HG02759 (cell line): Measurements from ENCODE around the gene KCNE2.
"Not testable (repeated sequence)": the region's sequence is repeated elsewhere in the genome, so short reads cannot be mapped to it uniquely, and the experiment has no call there.

Experiments
- ATAC-seq: cut with Tn5 transposase; IDR thresholded peaks from one replicate; pipeline ENCODE4 v1.9.1; 2021; ENCODE audit warnings: mild to moderate bottlenecking, moderate library complexity; ENCODE audit not compliant: unreplicated experiment

Gene KCNE2

DNA sequence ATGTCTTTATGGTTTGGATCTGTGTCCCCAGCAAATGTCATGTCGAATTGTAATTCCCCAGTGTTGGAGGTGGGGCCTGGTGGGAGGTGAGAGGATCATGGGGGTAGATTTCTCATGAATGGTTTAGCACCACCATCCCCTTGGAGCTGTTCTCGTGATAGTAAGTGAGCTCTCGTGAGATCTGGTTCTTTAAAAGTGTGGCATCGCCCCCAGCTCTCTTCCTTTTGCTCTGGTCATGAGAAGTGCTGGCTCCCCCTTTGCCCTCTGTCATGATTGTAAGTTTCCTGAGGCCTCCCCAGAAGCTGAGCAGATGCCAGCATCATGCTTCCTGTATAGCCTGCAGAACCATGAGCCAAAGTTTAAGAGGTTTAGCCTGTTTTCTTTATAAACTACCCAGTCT lies 11.2 kb upstream of the KCNE2 start:
- no peak for ATAC-seq

DNA sequence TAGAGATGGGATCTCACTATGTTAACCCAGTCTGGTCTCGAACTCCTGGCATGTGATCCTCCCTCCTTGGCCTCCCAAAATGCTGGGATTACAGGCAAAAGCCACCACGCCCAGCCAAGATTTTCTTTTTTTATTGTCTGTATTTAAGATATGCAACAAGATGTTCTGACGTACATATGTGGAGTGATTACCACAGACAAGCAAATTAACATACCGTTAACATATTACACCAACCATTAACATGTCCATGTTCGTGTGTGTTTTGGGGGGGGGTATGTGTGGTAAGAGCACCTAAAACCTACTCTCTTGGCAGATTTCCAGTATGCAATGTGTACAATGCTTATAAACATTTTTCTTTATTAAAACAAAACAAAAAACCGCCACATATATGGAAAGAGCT lies 10.6 kb upstream of the KCNE2 start:
- ATAC-seq, result no peak

DNA sequence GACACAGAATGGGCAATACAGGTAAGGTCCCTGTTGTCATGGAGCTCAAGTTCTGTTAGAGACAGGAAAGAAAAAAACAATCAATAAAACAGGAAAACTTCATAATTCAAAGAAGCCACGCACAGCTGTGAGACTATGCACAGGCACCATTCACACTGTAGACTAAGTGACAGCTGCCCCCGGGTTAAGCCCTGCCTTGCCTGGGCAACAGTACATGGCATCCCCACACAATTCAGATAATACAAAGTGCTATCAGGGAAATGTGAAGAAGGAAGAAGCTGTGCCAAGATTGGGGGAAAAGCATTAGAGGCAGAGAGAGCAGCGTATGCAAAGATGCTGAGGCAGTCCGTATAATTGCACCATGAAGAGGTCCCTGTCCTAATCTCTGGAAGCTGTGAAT lies 9.0 kb upstream of the KCNE2 start:
- no peak for ATAC-seq

DNA sequence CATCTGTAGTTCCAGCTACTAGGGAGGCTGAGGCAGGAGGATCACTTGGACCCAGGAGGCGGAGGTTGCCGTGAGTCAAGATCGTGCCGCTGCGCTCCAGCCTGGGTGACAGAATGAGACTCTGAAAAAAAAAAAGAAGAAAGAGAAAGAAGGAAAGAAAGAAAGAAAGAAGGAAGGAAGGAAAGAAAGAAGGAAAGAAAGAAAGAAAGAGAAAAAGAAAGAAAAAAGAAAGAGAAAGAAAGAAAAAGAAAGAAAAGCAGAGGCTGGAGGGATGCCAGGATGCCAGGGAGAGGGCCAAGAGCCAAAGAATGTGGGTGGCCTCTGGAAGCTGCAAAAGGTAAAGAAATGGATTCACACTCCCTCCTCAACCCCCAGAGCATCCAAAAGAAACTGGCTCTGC lies 8.2 kb upstream of the KCNE2 start:
- ATAC-seq, result no peak

DNA sequence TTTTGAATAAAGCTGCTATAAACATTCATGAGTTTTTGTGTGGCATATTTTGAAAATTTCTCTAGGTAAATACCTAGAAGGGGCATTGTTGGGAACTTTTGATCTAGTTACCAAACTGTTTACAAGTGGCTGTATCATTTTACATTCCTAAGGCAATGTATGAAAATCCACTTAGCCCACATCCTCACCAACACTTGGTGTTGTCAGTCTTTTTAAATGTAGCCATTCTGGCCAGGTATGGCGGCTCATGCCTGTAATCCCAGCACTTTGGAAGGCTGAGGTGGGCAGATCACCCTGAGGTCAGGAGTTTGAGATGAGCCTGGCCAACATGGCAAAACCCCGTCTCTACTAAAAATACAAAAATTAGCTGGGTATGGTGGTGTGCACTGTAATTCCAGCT lies 5.9 kb upstream of the KCNE2 start:
- ATAC-seq, result no peak

DNA sequence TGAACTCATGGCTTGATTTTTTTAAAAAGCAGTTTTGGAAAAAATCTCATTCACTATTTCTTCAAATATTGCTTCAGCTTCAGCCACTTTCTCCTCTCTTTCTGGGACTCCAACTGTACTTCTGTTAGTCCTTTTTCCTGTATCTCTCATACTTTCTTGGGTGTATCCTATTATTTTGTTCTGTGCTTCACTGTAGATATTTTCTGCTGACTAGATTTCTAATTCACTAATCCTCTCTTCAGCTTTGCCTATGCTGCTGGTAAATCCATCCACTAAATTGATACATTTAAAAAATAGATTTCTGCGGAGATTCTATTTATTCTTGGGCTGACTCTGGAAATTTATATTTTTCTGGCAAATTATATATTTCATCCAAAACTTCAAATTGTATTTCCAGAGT lies 4.9 kb upstream of the KCNE2 start:
- no peak for ATAC-seq

DNA sequence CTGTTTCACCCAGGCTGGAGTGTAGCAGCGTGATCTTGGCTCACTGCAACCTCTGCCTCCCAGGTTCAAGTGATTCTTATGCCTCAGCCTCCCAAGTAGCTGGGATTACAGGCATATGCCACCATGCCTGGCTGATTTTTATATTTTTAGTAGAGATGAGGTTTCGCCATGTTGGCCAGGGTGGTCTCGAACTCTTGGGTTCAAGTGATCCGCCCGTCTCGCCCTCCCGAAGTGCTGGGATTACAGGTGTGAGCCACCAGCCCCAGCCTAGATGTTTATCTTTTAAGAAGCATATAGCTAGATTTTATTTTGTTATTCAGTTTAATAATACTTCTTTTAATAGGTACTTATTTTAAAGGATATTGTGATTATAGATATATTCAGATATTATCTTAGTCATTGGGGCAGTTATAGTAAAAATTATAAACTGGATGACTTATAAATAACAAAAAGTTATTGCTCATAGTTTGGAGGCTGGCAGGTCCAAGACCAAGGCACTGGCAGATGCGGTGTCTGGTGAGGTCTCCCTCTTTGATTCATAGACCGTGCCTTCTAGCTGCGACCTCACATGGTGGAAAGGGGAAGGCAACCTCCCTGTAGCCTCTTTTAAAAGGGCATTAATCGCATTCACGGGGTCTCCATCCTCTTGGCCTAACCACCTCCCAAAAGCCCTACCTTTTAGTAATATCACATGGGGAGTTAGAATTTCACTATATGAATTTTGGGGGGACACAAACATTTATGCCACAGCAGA lies 3.1 kb upstream of the KCNE2 start:
- no peak for ATAC-seq

DNA sequence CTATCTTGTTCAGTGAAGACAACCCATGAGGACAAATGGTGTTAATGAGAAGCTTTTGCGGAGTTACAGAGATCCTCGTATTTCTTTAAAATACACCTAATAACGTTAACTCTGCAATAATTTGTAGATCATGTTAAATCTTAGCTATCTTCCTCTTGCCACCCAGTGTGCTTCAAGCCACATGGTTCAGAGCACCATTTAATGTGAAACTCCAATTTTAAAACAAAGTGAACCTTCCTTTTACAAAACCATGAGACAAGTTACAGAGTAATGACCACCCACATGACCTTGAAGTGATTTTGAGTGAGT lies 1.7 kb upstream of the KCNE2 start:
- ATAC-seq, result no peak

DNA sequence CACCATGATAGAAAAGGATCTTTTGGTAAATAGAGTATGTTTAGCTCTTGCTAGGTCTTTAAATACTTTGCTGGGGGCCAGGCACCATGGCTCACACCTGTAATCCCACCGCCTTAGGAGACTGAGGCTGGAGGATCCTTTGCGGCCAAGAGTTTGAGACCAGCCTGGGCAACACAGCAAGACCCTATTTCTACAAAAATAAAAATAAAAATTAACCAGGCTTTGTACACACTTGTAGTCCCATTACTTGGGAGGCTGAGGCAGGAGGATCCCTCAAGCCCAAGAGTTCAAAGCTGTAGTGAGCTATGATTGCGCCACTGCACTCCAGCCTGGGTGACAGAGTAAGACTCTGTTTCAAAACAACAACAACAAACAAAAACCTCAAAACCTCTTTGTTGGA lies 1.1 kb upstream of the KCNE2 start:
- ATAC-seq, result no peak

DNA sequence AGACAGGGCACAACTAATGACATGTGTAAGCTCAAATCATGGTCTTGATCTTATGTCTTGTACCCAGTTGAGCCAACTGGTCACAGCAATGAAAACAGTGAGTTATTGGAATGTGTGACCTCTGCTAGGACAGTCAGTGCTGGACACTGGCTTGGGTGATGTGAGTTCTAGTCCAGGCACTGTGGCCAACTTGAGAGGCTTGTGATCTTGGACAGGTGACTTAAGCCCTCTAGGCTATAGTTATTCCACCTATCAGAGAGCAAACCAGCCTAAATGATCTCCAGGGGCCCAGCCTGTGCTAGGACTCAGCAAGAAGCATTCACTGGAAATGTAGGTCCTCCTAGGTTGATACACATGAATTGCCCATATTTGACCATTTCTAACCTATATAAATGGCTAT lies 1.1 kb downstream of the KCNE2 start:
- ATAC-seq, result no peak

DNA sequence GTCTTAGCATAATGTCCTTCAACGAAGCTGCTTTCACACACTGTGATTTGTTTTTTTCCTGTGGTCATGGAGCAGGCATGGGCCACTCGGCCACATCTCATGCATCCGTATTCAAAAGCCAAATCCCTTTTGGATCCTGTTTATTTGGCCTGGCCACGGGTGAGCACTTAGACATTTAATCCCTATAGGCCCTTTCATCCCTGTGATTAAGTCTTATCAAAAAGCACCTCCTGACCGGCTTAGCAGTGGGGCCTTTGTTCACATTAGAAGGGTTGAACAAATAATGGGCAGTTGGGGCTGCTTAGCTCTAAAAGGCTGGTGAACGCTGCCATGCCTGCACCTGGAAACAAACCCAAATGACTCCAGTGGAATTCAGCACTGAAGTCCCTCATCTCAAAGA lies 2.0 kb downstream of the KCNE2 start:
- ATAC-seq, result no peak

DNA sequence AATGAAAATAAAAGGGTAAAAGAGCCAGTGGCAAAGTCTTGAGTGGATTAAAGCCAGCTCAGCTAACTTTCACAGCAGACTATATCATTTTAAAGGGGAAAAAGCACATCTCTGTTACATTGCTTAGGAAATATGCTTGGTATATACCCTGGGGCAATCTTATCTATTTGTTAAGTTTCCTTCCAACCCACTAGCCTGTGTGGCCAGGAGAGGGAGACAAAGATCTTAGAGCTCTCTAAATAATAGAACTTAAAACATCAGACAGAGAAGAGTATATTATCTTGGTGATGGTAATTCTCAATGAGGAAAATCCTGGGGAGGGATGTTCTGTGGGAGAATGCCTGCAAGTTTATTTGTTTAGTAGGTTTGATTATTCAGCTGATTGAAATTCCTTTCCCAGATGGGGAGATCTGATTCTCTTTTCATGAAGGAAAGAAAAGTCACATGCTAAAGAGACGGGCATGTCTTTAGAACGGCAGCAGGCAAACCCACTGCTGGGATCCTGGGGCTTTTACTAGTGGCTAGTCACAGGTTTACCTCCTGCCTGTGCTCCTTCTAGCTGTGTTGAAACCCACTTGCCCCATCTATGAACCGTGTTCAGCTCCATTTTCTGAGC lies 3.6 kb downstream of the KCNE2 start:
- ATAC-seq, result no peak

DNA sequence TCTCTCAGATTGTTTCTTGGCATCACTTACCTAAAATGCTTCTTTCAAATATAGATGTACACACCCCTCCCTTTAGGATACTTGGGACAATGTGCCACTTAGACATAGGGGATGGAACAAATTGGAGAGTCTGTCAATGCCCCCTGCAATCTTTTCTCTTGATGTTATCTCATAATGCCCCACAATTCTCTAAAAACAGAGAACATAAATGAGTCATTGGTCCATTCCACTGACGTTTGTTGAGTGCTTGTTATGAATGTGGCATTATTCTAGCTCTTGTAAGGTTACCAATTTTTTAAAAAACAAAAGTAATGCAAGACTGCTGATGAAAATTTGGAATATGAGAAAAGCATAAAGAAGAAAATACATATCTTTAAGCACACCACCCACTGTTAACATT lies 5.9 kb downstream of the KCNE2 start:
- no peak for ATAC-seq

DNA sequence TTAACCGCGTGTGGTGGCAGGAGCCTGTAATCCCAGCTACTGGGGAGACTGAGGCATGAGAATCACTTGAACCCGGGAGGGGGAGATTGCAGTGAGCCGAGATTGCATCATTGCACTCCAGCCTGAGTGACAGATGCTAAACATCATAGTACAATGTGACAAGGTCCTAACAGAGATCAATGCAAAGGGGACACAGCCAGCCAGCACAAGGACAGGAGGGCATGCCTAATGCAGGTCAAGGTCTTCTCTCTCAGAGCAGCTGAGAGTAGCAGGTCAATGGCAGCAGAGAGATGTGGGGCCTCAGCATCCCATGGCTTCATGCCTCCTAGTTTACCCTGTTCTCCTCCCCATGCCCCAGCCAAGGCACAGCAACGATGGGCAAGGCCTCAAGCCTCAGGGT lies 8.5 kb downstream of the KCNE2 start:
- ATAC-seq, result no peak

DNA sequence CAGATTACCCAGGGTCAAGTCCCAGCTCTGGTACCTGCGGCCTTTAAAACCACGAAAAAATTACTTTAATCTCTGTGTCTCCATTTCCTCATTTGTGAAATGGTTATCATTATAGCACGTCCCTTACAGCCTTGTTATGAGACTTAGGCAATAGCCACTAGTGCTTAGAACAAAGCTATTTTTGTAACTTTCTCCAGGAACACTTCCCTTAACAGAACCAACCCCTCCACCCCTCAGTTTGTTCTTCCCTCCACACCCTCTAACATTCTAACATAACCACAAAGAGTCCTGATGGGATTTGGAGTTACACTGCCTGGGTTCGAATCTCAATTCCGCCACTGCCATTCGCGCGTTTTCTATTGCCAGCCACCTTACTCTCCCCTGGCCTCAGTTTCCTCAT lies 10.7 kb downstream of the KCNE2 start:
- ATAC-seq, result not testable (repeated sequence)

DNA sequence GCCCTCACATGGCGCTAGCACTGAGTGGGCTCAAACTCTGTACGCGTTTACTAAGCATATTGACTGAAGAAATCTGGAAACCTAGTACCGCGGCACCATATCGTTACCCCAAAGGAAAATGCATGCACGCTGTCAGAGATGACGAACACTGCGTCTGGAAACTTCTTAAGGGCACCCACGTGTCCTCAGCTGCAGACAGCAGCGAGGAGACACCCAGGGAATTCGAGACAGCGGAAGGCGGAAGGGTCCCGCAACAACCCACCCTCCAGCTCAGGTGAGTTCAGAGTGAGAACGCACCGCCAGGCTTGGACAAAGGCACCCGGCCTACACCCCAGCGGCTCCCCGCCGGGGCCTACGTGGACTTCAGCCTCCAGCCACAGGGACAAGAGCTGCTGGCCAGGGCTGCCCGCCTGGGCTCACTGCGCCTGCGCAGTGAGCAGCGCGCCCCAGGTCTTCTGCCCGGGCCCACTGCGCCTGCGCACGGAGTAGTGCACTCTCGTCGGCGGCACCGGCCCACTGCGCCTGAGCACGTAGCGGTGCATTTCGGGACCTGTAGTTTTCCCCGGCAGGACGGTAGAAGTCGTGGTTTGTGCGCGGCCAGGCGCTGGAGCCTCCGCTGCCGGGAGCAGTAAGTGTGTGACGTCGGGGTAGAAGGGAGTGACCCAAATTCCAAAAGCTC lies 11.3 kb downstream of the KCNE2 start, which contains the start of gene SMIM11:
TSS of gene SMIM11 (plus strand) at position 568 of the 679 bp plus-strand sequence. CDS start 3,998 bp downstream, outside the sequence.
- peak; percentile 96 for ATAC-seq

DNA sequence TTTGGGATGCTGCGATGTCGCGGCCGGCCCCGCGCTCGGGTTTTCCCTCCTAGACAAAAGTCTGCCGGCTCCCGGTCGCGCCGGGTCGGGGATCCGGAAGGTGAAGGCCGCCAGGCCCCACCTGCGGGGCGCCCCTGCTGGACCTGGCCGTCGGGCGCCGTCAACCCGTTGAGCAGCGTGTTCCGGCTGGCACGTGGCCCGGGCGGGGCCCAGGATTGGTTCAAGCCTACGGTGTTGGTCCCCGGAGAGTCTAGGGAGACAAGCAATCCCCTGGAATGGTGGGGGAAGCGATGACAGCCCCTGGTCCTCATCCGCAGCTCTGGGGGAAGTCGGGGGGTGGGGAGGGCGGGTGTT lies 11.8 kb downstream of the KCNE2 start:
- peak; percentile 78 for ATAC-seq

DNA sequence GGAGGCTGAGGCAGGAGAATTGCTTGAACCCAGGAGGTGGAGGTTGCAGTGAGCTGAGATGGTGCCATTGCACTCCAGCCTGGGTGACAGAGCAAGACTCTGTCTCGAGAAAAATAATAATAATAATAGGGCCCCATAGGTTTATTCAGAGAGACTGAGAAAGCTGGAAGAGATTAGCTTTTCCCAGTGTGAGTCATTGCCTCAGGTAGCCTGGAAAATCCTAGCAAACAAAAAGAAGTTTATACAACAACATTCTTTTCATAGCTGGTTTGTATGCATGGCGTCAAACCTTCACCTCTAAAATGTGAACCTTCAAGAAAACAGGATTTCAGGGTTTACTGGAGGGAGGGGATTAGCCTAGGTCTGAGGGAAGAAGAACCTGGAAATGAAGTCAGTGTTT lies 19.3 kb downstream of the KCNE2 start:
- ATAC-seq, result not testable (repeated sequence)

DNA sequence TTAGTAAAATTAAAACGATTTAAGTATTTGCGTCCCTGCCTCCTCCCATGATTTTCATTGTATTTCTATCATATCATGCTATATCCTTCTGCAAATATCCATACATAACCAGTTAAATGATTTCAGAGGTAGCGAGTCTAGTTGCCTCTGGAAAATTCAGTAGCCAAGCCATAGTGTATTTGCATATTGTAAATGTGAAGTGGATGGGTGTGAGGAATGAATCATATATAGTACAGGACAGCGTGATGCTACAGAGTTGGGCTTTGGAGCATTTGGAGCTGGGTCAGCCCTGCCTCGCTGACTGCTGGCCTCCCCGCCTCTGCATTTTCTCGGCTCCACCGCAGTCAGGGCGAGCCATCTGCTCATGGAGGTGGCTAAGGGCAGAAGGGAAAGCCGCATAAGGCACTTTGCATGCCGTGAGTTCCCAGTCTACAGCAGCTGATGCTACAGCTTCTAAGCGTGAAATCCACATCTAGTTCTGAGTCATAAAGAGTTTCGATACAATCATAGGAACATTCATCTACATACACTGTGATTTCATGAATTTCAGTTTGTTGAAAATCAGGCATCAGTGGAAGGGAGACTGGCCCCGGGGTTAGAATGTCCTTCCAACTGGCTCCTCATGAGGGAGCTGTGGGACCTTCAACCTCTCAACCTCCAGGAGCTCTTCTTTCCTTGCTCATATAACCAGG lies 20.1 kb downstream of the KCNE2 start:
- peak; percentile 64 for ATAC-seq

DNA sequence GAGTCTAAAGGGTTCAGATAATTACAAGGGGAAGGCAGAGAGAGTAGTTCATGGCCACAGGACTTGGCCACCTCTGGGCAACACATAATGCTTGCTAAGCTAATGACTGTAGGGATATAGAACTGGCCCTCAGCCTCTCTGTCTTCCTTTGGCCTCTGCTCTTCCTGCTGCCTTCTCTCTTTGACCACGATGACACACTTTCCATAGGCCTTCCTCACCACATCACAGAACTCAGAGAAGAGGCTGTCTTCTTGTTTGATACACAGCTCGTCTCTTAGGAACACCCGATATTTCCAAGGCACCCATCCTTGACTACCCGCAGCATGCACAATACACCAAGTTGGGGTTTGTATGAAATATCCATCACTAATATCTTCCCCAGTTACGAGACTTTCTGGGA lies 36.7 kb downstream of the KCNE2 start:
- not testable (repeated sequence) for ATAC-seq

DNA sequence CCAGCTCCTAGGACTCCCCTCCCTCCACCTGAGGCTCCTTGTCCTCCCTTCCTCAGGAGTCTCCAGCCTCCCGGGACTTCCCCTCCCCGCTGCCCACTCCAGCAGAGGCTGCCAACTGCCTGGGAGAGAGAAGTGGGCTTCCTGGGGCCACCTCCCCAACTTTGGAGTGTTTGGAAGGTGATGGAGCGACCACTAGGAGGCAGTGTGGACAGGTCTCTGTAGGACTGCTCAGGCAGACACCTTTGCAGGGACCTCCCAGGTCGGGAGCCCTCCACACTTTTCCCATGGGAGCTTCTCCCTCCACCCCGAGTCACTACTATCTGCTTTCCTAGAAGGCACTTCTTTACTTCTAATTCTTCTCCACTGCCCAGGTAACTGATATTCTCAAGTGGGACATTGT lies 40.9 kb downstream of the KCNE2 start:
- not testable (repeated sequence) for ATAC-seq

DNA sequence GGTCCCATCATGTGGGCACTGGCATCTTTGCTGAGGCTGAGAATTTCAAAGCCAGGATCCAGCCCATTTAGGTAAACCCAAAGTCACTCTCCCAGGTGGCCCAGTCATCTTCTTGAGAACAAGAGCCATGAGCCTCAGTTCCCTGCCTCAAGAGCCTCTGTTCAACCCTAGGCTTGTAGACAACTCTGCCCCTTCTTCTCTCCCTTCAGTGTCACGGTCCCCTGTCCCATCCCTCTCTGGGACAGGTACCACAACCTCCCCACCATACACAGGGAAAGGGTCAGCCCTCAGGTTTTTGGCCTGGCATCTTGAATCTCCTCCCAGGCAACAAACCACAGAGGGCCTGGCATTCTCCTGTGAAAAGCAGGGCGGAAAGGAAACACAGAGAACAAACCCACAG lies 41.9 kb downstream of the KCNE2 start:
- ATAC-seq, result not testable (repeated sequence)
